ENCODE results near the gene MAD1L1.
"Not testable (repeated sequence)": the region's sequence is repeated elsewhere in the genome, so short reads cannot be mapped to it uniquely, and the experiment has no call there.

Gene MAD1L1

GRCh38 chr7:1842321-1843221 lies 390.2 kb downstream of the MAD1L1 start:
- H3K4me3 ChIP-seq: no peak overlapping the region
- no peak overlapping the region for H3K27ac ChIP-seq
- H3K9ac ChIP-seq (ENCODE audit: insufficient read length): no peak overlapping the region
- no peaks in the 10 kb centered on the region for H3K36me3 ChIP-seq (ENCODE audit: insufficient read depth, low read length)
- TF ChIP-seq POLR2AphosphoS5 (IDR thresholded peaks at IDR 0.05; ENCODE audit: borderline replicate concordance, low read depth, low read length) (no peak), FOXP2 (optimal IDR thresholded peaks at IDR 0.05; ENCODE audit: control extremely low read depth, extremely low read length, insufficient read depth) (no peak), EZH2 (IDR thresholded peaks at IDR 0.05) (no peak)
- H3K9me3 ChIP-seq (ENCODE audit: low read depth, low read length): no peaks in the 10 kb centered on the region
- DNase-seq (ENCODE audit: low read depth, low spot score): no peak

- H3K4me3 ChIP-seq; H3K36me3 ChIP-seq (ENCODE audit: insufficient read depth, low read length); DNase-seq (ENCODE audit: low read depth, low spot score); H3K9me3 ChIP-seq (ENCODE audit: low read depth, low read length); H3K9ac ChIP-seq (ENCODE audit: insufficient read length); H3K27ac ChIP-seq: not testable (repeated sequence)
Observed at GRCh38 chr7:1841286-1842021, 391.3 kb downstream of the MAD1L1 start.

GRCh38 chr7:1840744-1841143 lies 392.0 kb downstream of the MAD1L1 start:
- not testable (repeated sequence) for H3K9ac ChIP-seq (ENCODE audit: insufficient read length); H3K27ac ChIP-seq; DNase-seq (ENCODE audit: low read depth, low spot score); H3K36me3 ChIP-seq (ENCODE audit: insufficient read depth, low read length); H3K9me3 ChIP-seq (ENCODE audit: low read depth, low read length); H3K4me3 ChIP-seq

- Histone ChIP-seq H3K27ac (no peak overlapping the region), H3K9ac (ENCODE audit: insufficient read length) (no peak overlapping the region), H3K36me3 (ENCODE audit: insufficient read depth, low read length) (no peaks in the 10 kb centered on the region), H3K9me3 (ENCODE audit: low read depth, low read length) (no peaks in the 10 kb centered on the region), H3K4me3 (no peak overlapping the region)
- TF ChIP-seq POLR2AphosphoS5 (IDR thresholded peaks at IDR 0.05; ENCODE audit: borderline replicate concordance, low read depth, low read length) (no peak), EZH2 (IDR thresholded peaks at IDR 0.05) (no peak), FOXP2 (optimal IDR thresholded peaks at IDR 0.05; ENCODE audit: control extremely low read depth, extremely low read length, insufficient read depth) (no peak)
- DNase-seq (ENCODE audit: low read depth, low spot score): no peak
Observed at GRCh38 chr7:1839701-1840100, 393.0 kb downstream of the MAD1L1 start.

- not testable (repeated sequence) for H3K4me3 ChIP-seq; H3K27ac ChIP-seq; H3K36me3 ChIP-seq (ENCODE audit: insufficient read depth, low read length); DNase-seq (ENCODE audit: low read depth, low spot score); H3K9me3 ChIP-seq (ENCODE audit: low read depth, low read length); H3K9ac ChIP-seq (ENCODE audit: insufficient read length)
Observed at GRCh38 chr7:1838911-1839531, 393.7 kb downstream of the MAD1L1 start.

GRCh38 chr7:1838544-1838872 lies 394.2 kb downstream of the MAD1L1 start:
- not testable (repeated sequence) for DNase-seq (ENCODE audit: low read depth, low spot score); H3K9me3 ChIP-seq (ENCODE audit: low read depth, low read length); H3K27ac ChIP-seq; H3K4me3 ChIP-seq; H3K36me3 ChIP-seq (ENCODE audit: insufficient read depth, low read length); H3K9ac ChIP-seq (ENCODE audit: insufficient read length)

GRCh38 chr7:1837696-1838543 lies 394.8 kb downstream of the MAD1L1 start:
- DNase-seq (ENCODE audit: low read depth, low spot score); H3K9me3 ChIP-seq (ENCODE audit: low read depth, low read length); H3K9ac ChIP-seq (ENCODE audit: insufficient read length); H3K36me3 ChIP-seq (ENCODE audit: insufficient read depth, low read length); H3K4me3 ChIP-seq; H3K27ac ChIP-seq: not testable (repeated sequence)

- DNase-seq (ENCODE audit: low read depth, low spot score); H3K27ac ChIP-seq; H3K9me3 ChIP-seq (ENCODE audit: low read depth, low read length); H3K9ac ChIP-seq (ENCODE audit: insufficient read length); H3K4me3 ChIP-seq; H3K36me3 ChIP-seq (ENCODE audit: insufficient read depth, low read length): not testable (repeated sequence)
Observed at GRCh38 chr7:1831933-1832535, 400.7 kb downstream of the MAD1L1 start.

GRCh38 chr7:1831471-1831870 lies 401.3 kb downstream of the MAD1L1 start:
- DNase-seq (ENCODE audit: low read depth, low spot score); H3K36me3 ChIP-seq (ENCODE audit: insufficient read depth, low read length); H3K9ac ChIP-seq (ENCODE audit: insufficient read length); H3K27ac ChIP-seq; H3K4me3 ChIP-seq; H3K9me3 ChIP-seq (ENCODE audit: low read depth, low read length): not testable (repeated sequence)

GRCh38 chr7:1829668-1830067 lies 403.1 kb downstream of the MAD1L1 start:
- not testable (repeated sequence) for H3K36me3 ChIP-seq (ENCODE audit: insufficient read depth, low read length); H3K9me3 ChIP-seq (ENCODE audit: low read depth, low read length); H3K27ac ChIP-seq; DNase-seq (ENCODE audit: low read depth, low spot score); H3K9ac ChIP-seq (ENCODE audit: insufficient read length); H3K4me3 ChIP-seq
